HG02943 (cell line): ENCODE measurements around the gene PANK3.
"Not testable (repeated sequence)": the region's sequence is repeated elsewhere in the genome, so short reads cannot be mapped to it uniquely, and the experiment has no call there.

Experiments
- ATAC-seq: cut with Tn5 transposase; IDR thresholded peaks from one replicate; pipeline ENCODE4 v1.9.1; 2021; ENCODE audit warnings: mild to moderate bottlenecking, low read depth, moderate library complexity; ENCODE audit not compliant: unreplicated experiment

Gene PANK3

GRCh38 chr5:168557389-168557788 is 21.8 kb downstream of the PANK3 start:
- no peak for ATAC-seq

GRCh38 chr5:168553377-168554130 is 25.6 kb downstream of the PANK3 start:
- no peak for ATAC-seq

- no peak for ATAC-seq
Observed at GRCh38 chr5:168552146-168552545, 27.0 kb downstream of the PANK3 start.

GRCh38 chr5:168550656-168551055 is 28.5 kb downstream of the PANK3 start:
- ATAC-seq = no peak

- no peak for ATAC-seq
Observed at GRCh38 chr5:168549554-168549953, 29.6 kb downstream of the PANK3 start.

- no peak for ATAC-seq
Observed at GRCh38 chr5:168537176-168537575, 42.0 kb downstream of the PANK3 start.

GRCh38 chr5:168534351-168534750 is 44.8 kb downstream of the PANK3 start:
- ATAC-seq = not testable (repeated sequence)

GRCh38 chr5:168531987-168532864 is 46.9 kb downstream of the PANK3 start:
- ATAC-seq = no peak

- no peak for ATAC-seq
Observed at GRCh38 chr5:168531191-168531590, 48.0 kb downstream of the PANK3 start.

GRCh38 chr5:168530621-168531150 is 48.5 kb downstream of the PANK3 start:
- no peak for ATAC-seq

GRCh38 chr5:168529374-168530234 is 49.6 kb downstream of the PANK3 start:
- no peak for ATAC-seq

- ATAC-seq = no peak
Observed at GRCh38 chr5:168528521-168529373, 50.4 kb downstream of the PANK3 start, which contains the start of gene FBLL1. Gene FBLL1 (plus strand): TSS chr5:168529305. CDS start chr5:168529505, 200 bp downstream.

GRCh38 chr5:168527756-168528295 is 51.3 kb downstream of the PANK3 start:
- no peak for ATAC-seq

GRCh38 chr5:168525856-168526255 is 53.3 kb downstream of the PANK3 start:
- ATAC-seq = no peak

- no peak for ATAC-seq
Observed at GRCh38 chr5:168513861-168514428, 65.2 kb downstream of the PANK3 start.

- ATAC-seq = no peak
Observed at GRCh38 chr5:168502563-168503237, 76.5 kb downstream of the PANK3 start.
